BJ (cell line): ENCODE results near the gene PRDM11. TPM values are rescaled to one million over a fixed set of nuclear protein-coding genes. Genes with fewer than 3 reads are reported as not detected.

Source experiments
- CTCF ChIA-PET: fragments of 350-600 bp; formaldehyde crosslinking; extraction: SDS; loops from one replicate; lab custom pipeline; 2021; ENCODE audit warnings: antibody characterized with exemption, inconsistent platforms; lab: Yijun Ruan, JAX
- POLR2A ChIA-PET: fragments of 300-600 bp; sonication (Branson Sonifier 250); formaldehyde crosslinking; extraction: SDS; loops from one replicate; lab custom pipeline; 2021; ENCODE audit warnings: antibody characterized with exemption; lab: Charles Lee
- DNase-seq: peaks from one replicate; pipeline ENCODE4 v3.0.0-alpha.2; 2011; ENCODE audit warnings: low read depth
- H3K27me3 ChIP-seq: 2 replicates; pipeline ENCODE4 v1.6.0; 2011; ENCODE audit warnings: low read length; ENCODE audit not compliant: control insufficient read depth, insufficient read depth
- H3K36me3 ChIP-seq: 2 replicates; pipeline ENCODE4 v1.5.1; 2011; ENCODE audit warnings: low read length; ENCODE audit not compliant: control insufficient read depth, insufficient read depth
- H3K4me3 ChIP-seq: 2 replicates; pipeline ENCODE4 v1.5.1; 2011; ENCODE audit warnings: low read depth, mild to moderate bottlenecking, control low read depth, low read length
- polyA plus RNA-seq: library from polyadenylated mRNA; depleted of rRNA; stranded (reverse); fragments of >200 nt; gene quantifications from 2 replicates; pipeline ENCODE4 v1.2.3, GENCODE V29; 2011
- TF ChIP-seq, protein P1 (sequence below): IDR thresholded peaks from 2 replicates; pipeline ENCODE4 v1.5.1; 2011; ENCODE audit warnings: low read depth, mild to moderate bottlenecking, control low read depth, inconsistent platforms, low read length, moderate library complexity; ENCODE audit not compliant: insufficient read depth

The PRDM11 gene
- polyA plus RNA-seq, 1 experiment: 5.8 TPM

DNA sequence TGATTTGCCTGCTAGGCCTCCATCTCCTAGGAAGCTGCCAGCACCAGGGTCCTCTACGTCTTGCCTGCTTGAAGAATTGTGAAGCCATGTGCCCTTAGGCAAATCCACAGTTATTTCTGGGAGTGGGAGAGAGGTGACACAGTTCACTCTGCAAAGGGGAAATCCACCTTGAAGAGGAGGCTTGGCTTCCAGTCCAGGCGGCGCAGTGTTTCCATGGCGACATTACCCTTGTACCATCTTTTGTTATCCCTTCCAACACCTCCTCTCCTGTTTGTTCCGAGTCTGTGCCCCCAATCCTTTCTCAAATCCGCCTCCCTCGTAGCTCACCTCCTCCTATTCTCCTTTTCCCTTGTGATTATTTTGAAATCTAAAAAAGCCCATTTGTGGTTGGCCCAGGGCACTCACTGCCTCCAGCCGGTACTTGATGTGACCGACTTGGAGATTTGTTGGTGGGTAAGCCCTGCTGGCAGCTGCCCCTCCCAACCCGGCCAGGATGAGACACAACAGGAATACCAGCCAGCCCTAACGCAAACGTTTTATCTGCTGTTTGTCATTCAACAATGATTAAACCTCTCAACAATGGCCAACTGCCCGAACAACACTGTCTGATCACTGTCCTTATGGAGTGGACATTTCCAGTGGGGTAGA lies 121.3 kb downstream of the PRDM11 start:
- DNase-seq: no peak
- H3K27me3 ChIP-seq: no peaks in the 10 kb centered on the region; the same call in 1 of the 2 replicates
- no peaks in the 10 kb centered on the region for H3K36me3 ChIP-seq
- CTCF ChIA-PET: interaction anchor here (1.0 to 1.5 kb wide), 3 partner anchors 29 to 158 kb away, joined by 3 to 5 read pairs (median 4); no protein-coding TSS in a partner anchor
- TF ChIP-seq, protein P1, sequence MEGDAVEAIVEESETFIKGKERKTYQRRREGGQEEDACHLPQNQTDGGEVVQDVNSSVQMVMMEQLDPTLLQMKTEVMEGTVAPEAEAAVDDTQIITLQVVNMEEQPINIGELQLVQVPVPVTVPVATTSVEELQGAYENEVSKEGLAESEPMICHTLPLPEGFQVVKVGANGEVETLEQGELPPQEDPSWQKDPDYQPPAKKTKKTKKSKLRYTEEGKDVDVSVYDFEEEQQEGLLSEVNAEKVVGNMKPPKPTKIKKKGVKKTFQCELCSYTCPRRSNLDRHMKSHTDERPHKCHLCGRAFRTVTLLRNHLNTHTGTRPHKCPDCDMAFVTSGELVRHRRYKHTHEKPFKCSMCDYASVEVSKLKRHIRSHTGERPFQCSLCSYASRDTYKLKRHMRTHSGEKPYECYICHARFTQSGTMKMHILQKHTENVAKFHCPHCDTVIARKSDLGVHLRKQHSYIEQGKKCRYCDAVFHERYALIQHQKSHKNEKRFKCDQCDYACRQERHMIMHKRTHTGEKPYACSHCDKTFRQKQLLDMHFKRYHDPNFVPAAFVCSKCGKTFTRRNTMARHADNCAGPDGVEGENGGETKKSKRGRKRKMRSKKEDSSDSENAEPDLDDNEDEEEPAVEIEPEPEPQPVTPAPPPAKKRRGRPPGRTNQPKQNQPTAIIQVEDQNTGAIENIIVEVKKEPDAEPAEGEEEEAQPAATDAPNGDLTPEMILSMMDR: no peak
- POLR2A ChIA-PET: no interaction called here
- no peak overlapping the region for H3K4me3 ChIP-seq

DNA sequence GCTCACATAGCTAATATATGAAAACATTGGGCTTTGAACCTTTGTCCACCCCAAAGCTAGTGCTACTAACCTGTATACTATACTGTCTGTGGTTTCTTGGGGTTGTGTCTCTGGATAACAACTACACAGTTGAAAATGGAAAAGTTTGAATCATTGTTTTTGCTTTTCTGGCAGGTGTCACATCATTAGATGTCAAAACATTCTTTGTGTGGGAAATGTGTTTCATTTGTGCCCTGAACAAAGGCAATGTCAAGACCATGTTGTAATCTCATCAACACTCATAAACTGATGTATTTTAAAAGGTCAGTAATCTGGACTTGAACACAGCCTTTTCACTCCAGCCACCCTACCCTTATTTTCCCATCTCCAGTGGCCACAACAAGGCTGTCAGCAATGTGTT lies 123.2 kb downstream of the PRDM11 start:
- TF ChIP-seq, protein P1: no peak
- Histone ChIP-seq H3K4me3 (no peak overlapping the region), H3K36me3 (no peaks in the 10 kb centered on the region), H3K27me3 (no peaks in the 10 kb centered on the region; the same call in 1 of the 2 replicates)
- DNase-seq: no peak
- CTCF ChIA-PET: interaction anchor here (1.2 to 1.3 kb wide), 2 partner anchors 87 to 159 kb away, joined by 3 to 4 read pairs; no protein-coding TSS in a partner anchor
- POLR2A ChIA-PET: no interaction called here

DNA sequence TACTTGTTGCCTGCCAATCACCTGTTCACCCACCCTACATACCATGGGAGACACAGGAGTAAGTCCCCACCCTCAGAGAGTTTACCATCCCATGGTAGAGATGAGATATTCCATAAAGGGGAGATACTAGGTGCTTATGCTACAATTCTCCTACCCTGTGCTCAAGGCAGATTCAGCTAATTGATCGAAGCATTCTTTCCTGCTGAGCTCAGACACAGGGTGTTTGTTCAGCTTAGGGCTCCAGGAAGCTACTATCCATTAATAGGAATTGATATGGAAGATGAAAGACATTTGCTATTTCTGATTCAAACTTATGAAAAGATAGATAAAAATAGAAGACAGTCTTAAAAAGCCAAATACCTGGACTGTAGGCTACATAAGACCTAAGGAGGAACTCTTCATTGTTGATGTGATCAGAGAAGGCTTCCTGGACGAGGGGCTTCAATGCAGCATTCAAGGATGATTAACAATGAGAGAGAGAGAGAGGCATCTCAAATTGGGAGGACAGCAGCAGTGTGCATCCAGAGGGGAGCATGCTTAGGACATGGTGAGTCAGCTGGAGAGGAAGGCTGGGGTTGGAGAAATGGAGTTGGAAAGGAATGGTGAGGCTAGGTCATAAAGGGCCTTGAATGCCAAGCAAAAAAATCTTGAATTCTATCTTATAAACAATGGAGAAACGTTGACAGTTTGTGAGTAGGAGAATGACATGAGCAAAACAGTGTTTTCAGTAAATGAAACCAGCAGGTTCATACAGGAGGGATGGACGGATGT lies 124.7 kb downstream of the PRDM11 start:
- ChIA-PET POLR2A (no interaction called here), CTCF (interaction anchor here (1.1 kb wide), 1 partner anchor 166 kb away, joined by 3 read pairs; no protein-coding TSS in a partner anchor)
- Histone ChIP-seq H3K27me3 (no peaks in the 10 kb centered on the region), H3K4me3 (no peak overlapping the region), H3K36me3 (no peaks in the 10 kb centered on the region)
- TF ChIP-seq, protein P1: no peak
- no peak for DNase-seq

DNA sequence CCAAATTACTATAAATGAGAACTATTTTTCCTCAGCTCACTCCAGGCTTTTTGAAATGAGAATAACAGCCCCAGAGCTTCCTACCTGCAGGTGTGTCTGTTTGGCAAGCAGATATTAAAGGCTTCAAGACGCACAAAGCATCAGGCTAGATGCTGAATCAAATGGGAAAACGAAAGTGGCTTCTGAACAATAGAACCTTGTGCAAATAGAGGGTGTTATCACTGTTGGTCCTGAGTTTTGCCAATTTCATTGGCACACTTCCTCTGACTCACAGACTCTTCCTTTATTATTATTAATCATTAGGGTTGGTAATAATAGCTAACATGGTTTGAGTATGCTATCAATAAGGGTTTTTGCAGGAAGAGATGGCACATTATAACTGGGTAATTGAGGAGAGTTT lies 126.3 kb downstream of the PRDM11 start:
- DNase-seq: no peak
- POLR2A ChIA-PET: no interaction called here
- H3K4me3 ChIP-seq: no peak overlapping the region
- CTCF ChIA-PET: no interaction called here
- TF ChIP-seq, protein P1: no peak
- H3K36me3 ChIP-seq: no peaks in the 10 kb centered on the region
- H3K27me3 ChIP-seq: peaks cover 2% of the 10 kb centered on the region; the same call in 1 of the 2 replicates

DNA sequence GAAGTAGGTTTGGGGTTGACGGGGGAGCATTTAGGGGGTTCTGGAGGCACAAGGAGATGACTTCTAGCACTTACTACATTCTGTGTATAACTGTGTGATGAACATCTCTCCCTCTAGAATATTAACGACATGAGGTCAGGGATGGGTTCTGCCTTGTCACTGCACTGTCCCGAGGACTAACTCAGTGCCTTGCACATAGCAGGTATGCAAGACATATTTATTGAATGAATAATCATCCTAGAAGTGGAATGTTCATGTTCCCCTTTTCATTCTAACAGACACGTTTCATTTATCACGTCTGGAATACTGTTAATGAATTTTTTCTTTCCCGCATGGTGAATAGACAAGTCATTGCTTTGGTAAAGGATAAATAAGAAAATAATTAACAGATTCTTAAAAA lies 127.1 kb downstream of the PRDM11 start:
- DNase-seq: no peak
- Histone ChIP-seq H3K36me3 (no peaks in the 10 kb centered on the region), H3K4me3 (no peak overlapping the region), H3K27me3 (peaks cover 2% of the 10 kb centered on the region)
- POLR2A ChIA-PET: no interaction called here
- TF ChIP-seq, protein P1: no peak
- CTCF ChIA-PET: interaction anchor here (1.4 kb wide), 1 partner anchor 27 kb away, joined by 3 read pairs; no protein-coding TSS in a partner anchor
